ENCODE data around the gene MSANTD1.

Gene MSANTD1

GRCh38 chr4:3217266-3217665 lies 31.7 kb upstream of the MSANTD1 start:
- DNase-seq = no peak

GRCh38 chr4:3217771-3218170 lies 31.2 kb upstream of the MSANTD1 start:
- no peak for DNase-seq

GRCh38 chr4:3218824-3219760 lies 29.9 kb upstream of the MSANTD1 start:
- no peak for DNase-seq

- no peak for DNase-seq
These were observed 29.0 kb upstream of the MSANTD1 start for GRCh38 chr4:3219761-3220475.

- DNase-seq = no peak
These were observed 28.3 kb upstream of the MSANTD1 start for GRCh38 chr4:3220476-3221183.

DNA sequence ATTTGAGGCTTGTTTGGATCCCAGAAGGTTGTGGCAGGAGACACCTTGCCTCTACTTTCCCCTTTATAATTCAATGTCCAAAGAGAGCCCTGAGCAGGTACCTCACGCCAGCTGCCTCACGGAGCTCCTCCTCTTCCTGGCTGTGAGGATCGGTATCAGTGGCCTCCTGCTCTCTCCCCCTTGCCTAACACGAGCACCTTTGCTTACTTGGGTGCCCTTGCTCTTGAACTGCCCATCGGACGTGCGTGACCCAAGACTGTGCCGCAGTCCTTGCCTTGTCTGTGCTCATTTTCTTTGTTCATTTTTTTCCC lies 27.8 kb upstream of the MSANTD1 start:
- no peak for DNase-seq

DNA sequence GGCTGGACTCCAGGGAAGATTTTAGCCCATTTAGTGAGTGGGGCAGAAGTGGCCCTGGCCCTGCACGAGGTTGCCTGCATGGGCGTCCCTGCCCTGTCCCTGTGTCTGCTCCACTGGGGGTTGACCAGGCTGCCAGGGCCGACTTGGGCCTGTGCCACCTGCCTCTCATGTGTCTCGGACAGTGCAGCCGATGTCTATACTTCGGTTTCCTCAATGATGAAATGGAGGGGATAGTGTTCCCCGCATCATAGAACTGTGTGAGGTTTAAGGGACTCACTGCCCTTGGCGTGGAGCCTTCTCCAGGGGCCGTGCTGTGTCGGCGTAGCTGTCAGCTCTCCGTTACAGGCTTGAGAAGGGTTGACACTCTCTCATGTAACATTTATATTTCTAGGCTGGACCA lies 27.0 kb upstream of the MSANTD1 start:
- DNase-seq = no peak

GRCh38 chr4:3223346-3223745 lies 25.6 kb upstream of the MSANTD1 start:
- no peak for DNase-seq

DNA sequence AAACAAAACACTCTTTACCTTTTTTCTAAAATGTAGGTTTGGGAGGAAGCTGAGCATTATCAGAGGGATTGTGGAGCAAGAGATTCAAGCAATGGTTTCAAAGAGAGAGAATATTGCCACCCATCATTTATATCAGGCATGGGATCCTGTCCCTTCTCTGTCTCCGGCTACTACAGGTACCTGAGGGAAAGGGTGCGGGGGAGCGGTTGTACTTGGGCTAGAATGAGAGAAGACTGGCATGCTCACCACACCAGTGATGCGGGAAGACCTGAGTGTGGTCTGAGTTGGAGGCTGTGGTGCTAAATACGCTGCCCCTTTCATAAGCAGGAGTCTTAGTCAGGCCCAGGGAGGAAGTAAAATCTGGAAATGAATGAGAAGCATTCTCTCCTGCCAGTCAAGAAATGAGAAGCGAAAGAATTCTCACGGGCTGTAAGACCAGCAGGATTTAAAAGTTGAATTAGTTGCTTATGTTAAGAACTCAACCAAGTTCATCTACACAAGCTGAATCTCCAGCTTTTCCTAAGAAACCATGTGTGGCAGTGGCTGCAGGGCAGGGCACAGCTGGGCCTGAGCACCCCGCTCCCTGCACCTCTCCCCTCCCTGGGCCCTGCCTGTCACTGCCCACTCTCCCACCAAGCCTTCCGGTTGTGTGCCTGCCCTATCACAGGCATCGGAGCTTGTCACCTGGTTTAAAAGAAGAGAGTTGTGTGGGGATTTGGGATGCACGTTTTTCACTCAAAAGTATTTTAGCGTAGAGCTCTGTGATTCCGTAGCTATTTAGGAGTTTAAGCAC lies 24.8 kb upstream of the MSANTD1 start:
- DNase-seq = no peak

DNA sequence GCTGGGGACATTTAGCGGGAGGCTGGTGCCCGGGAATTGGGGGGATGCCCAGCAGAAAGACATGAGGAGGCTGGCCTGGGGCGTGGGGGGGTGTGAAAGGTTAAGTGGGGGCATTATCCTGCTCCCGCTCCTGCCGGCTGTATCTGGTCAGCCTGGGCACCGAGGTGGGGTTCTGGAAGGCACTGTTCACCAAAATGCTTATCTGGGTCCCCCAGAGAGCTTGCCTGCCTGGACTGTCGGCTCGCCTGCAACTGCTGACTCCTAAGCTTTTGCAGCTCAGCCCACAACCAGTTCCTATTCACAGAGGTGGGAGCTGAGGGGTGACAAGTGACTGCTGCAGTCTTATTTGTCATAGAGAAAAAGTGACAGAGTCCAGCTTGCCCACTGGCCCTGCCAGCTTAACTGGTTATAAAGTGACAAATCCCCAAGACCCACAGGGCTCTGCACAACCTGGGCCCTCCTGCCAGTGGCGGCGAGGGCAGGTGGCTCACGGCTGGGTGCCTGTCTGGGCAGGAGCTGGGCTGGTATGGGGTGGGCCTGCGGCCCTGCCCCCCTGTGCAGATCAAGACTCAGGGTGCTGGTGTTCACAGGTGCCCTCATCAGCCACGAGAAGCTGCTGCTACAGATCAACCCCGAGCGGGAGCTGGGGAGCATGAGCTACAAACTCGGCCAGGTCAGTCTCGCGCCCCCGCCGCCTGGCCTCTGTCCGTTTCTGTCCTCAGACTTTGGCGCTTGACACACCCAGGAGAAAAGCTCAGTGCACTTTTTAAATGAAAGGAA lies 23.7 kb upstream of the MSANTD1 start:
- no peak for DNase-seq

GRCh38 chr4:3225936-3226335 lies 23.0 kb upstream of the MSANTD1 start:
- DNase-seq = peak in 1 of 2 donors; percentile 41

GRCh38 chr4:3226467-3226866 lies 22.5 kb upstream of the MSANTD1 start:
- peak; percentile 13 to 40 for DNase-seq

- no peak for DNase-seq
These were observed 22.0 kb upstream of the MSANTD1 start for GRCh38 chr4:3226944-3227343.

DNA sequence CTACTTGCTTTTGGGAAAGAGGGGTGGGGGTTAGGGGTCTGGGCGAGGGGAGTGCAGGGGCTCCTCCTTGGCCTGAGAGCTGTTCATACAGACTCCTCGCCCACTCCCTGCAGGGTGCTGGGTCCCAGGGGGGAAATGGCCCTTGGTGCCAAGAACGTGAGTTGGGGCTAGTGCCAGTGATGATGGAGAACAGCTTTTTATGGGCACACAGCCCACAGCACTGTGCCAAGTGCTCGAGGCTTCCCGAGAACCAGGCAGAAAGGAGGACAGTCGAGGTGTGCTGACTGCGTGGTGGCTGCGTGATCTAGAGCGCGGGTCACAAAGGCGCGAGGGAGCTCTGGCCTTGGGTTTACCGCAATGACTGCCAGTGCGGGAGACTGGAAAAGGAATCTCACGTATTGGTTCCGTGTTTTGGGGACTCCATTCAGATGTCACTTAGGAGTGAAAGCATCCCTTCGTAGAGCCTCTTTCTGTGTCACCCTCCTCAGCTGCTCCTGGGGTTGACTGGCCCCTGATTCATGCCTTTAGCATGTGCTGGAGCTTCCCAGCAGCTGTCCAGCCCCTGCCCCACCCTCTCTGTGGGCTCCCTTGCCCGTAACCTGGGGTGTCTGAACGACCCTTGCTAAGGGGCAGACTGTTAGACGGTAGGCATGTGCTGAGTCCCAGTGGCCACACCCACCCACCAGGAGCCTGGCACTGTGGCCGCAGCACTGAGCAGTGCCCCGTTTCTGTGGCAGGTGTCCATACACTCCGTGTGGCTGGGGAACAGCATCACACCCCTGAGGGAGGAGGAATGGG lies 20.9 kb upstream of the MSANTD1 start:
- DNase-seq = no peak

DNA sequence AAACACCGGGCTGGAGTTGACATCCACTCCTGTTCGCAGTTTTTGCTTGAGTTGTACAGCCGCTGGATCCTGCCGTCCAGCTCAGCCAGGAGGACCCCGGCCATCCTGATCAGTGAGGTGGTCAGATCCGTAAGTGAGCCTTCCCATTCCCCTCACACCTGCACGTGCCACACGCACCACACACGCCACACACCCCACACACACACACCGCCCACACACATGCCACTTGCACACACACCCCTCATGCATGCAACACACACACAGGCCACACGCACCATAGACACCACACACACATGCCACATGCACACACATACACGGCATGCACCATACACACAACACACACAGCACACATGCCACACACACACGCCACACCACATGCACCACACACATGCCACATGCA lies 20.1 kb upstream of the MSANTD1 start:
- DNase-seq = no peak

- no peak for DNase-seq
These were observed 19.6 kb upstream of the MSANTD1 start for GRCh38 chr4:3229328-3229727.

DNA sequence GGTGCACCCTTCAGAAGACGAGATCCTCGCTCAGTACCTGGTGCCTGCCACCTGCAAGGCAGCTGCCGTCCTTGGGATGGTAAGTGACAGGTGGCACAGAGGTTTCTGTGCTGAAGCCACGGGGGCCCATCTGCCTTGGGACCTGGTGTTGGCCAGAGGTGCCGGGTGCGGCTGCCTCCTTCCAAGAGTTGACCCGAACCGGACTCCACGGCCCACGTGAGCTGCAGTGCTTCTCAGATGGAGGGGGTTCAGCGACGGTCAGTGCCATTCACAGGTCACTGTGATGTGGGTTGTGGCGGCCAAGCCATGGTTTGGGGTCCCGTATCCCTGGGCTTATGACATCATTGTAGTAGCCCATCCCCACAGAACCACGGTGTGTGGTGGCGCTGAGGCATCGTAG lies 19.0 kb upstream of the MSANTD1 start:
- DNase-seq = no peak

GRCh38 chr4:3231471-3231870 lies 17.5 kb upstream of the MSANTD1 start:
- DNase-seq = no peak

DNA sequence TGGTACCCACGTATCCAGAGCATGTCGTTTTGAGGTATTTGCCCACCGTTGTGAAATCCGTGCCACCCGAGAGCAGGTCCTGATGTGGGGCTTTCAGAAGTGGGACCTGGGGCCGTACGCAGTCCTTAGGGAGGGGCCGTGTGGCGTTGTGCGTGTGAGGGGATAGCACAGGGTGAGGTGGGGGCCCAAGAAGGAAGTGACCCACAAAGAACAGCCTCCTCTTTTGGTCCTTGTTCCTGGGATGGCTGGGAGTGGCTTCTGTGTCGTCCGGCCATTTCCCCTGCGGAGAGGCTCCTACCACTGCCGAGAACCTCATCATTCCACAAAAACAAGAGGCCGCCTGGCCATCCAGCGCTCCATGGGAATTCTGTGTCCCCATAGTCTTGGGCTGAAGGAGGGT lies 17.0 kb upstream of the MSANTD1 start:
- DNase-seq = no peak

DNA sequence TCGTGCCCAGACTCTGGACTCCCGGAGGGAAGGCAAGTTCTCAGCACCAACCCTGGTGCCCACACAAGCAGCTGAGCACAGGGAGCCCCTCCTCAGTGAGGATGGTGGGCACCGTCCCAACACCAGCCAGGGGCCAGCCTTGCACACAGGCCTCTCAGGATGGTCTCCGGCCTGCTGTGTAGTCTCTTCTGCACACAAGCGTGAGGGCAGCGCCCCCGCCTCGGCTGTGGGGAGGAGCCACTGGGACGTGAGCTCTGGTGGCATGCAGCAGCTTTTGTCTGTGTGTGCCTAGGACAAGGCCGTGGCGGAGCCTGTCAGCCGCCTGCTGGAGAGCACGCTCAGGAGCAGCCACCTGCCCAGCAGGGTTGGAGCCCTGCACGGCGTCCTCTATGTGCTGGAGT lies 16.1 kb upstream of the MSANTD1 start:
- DNase-seq = no peak

GRCh38 chr4:3233391-3234071 lies 15.4 kb upstream of the MSANTD1 start:
- no peak for DNase-seq

All from CD4-positive, alpha-beta T cell treated with Interleukin-1 beta for 1 hour (primary cell).